GM10248 (cell line): Measurements from ENCODE around the gene PSAP.

Source experiments
- CTCF ChIA-PET: fragments of 300-600 bp; sonication (Branson Sonifier 250); formaldehyde crosslinking; extraction: SDS; loops from one replicate; lab custom pipeline; 2021; ENCODE audit warnings: antibody characterized with exemption; lab: Yijun Ruan, JAX
- POLR2A ChIA-PET: fragments of 350-650 bp; sonication (Branson Sonifier 250); formaldehyde crosslinking; extraction: SDS; loops from one replicate; lab custom pipeline; 2020; ENCODE audit warnings: antibody characterized with exemption; lab: Yijun Ruan, JAX
- DNase-seq: peaks from one replicate; pipeline ENCODE4 v3.0.0; 2012; ENCODE audit errors: extremely low spot score
- TF ChIP-seq, protein P1 (sequence below): IDR thresholded peaks from 2 replicates; pipeline ENCODE4 v1.5.1; 2012; ENCODE audit warnings: mild to moderate bottlenecking, low read depth; ENCODE audit errors: extremely low read depth, missing control alignments, control extremely low read depth

Gene PSAP

DNA sequence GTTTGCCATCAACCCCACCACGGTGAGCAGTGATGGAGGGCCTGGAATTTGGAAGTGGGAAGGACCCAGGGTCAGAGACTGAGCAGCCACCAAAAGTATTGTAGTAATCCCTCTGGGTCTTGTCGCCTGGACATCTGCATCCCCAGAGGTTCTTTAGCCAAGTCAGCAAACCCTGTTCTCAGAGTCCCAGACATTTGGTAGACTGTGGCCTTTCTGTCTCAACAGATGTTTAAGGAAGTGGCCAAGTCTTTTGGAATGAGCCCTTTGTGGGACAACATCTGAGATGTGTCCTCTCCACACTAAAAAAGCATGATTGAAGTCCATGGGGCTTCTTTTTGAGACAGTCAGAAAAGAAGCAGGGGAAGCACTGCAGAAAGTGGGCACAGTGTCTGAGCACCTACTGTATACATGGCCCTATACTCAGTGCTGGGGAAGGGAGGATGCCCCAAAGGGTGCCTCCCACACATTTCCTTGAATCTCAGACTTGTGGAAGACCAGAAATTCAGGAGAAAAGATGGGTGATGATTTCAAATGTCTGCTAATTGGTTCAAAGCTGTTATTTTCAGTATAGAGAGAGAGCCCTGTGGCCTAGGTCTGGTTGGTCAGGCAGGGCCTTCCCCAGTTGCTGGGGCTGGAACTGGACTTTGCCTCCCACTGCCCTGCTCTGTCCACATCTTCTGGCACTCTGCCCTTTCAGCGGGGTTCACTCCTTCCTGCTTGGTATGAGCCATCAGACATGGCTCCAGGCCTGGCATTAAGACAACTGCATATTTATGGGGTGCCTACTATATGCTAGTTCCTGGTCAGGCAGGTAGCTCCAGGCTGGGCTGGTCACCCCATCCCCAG, 51.2 kb downstream of the PSAP start:
- TF ChIP-seq, protein P1, sequence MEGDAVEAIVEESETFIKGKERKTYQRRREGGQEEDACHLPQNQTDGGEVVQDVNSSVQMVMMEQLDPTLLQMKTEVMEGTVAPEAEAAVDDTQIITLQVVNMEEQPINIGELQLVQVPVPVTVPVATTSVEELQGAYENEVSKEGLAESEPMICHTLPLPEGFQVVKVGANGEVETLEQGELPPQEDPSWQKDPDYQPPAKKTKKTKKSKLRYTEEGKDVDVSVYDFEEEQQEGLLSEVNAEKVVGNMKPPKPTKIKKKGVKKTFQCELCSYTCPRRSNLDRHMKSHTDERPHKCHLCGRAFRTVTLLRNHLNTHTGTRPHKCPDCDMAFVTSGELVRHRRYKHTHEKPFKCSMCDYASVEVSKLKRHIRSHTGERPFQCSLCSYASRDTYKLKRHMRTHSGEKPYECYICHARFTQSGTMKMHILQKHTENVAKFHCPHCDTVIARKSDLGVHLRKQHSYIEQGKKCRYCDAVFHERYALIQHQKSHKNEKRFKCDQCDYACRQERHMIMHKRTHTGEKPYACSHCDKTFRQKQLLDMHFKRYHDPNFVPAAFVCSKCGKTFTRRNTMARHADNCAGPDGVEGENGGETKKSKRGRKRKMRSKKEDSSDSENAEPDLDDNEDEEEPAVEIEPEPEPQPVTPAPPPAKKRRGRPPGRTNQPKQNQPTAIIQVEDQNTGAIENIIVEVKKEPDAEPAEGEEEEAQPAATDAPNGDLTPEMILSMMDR: no peak
- POLR2A ChIA-PET: no interaction called here
- DNase-seq: no peak
- CTCF ChIA-PET: interaction anchor here (2.2 to 2.9 kb wide), 2 partner anchors 13 to 26 kb away, joined by 11 to 17 read pairs; partner anchors contain the start of gene VSIR

DNA sequence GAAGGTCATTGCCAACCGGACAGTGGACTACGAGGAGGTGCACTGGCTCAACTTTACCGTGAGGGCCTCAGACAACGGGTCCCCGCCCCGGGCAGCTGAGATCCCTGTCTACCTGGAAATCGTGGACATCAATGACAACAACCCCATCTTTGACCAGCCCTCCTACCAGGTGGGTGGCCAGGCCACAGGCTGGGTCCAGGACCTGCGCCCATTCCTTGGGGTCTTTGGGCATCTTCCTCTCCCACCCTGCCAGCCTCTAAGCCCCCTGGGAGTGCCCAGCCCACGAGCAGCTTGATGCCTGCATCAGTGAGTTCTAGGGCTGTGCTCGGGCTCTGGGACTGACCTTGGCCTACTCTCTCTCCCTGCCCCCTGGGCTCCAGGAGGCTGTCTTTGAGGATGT, 51.9 kb downstream of the PSAP start:
- TF ChIP-seq, protein P1: no peak
- no peak for DNase-seq
- ChIA-PET POLR2A (no interaction called here), CTCF (interaction anchor here (1.1 kb wide), 1 partner anchor 16 kb away, joined by 3 read pairs; no protein-coding TSS in a partner anchor)

DNA sequence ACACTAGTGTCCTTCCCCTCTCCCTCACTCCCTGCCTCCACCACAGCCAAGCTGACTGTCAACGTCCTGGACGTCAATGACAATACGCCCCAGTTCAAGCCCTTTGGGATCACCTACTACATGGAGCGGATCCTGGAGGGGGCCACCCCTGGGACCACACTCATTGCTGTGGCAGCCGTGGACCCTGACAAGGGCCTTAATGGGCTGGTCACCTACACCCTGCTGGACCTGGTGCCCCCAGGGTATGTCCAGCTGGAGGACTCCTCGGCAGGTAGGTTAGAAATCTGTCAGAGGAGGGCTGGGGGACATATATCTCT, 52.8 kb downstream of the PSAP start:
- TF ChIP-seq, protein P1: no peak
- no peak for DNase-seq
- ChIA-PET POLR2A (no interaction called here), CTCF (interaction anchor here (1.1 to 4.0 kb wide), 2 partner anchors 15 kb away, joined by 3 to 17 read pairs; no protein-coding TSS in a partner anchor)

DNA sequence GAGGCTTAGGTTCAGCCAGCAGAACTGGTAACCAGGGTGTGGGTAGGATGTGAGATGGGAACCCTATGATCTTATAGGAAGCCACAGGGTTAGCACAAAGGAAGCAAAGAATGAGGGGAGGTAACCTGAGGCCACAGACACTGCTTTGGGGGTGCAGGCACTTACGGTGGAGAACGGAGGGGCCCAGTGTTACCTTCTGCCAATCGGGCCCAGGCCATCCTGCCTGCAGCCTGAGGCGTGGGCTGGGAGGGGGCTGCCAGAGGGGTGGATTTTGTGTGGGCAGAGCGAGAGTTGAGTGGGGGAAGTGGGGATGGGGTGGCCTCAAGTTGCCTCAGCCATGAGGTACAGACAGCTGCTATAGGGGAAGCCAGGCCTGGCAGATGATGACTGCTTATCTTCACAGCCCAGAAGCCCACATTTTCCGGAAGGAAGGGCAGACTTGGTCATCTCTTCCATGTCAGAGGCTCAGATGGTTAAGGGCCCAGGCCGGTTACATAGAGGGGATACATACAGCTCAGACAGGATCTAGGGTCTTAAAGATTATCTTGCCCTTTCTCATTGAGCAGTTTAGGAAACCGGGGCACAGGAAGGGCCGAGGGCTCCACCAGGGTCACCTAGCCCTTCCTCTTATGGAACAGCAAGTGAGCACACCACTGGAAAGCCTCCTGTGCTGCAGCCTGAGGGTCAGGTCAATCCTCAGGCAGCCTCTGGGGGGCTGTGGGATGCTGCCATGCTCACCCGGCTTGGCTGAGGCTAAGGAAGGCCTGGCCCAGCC, 53.3 kb downstream of the PSAP start:
- DNase-seq: no peak
- TF ChIP-seq, protein P1: no peak
- ChIA-PET CTCF (interaction anchor here (4.0 kb wide), 1 partner anchor 15 kb away, joined by 17 read pairs; no protein-coding TSS in a partner anchor), POLR2A (no interaction called here)

DNA sequence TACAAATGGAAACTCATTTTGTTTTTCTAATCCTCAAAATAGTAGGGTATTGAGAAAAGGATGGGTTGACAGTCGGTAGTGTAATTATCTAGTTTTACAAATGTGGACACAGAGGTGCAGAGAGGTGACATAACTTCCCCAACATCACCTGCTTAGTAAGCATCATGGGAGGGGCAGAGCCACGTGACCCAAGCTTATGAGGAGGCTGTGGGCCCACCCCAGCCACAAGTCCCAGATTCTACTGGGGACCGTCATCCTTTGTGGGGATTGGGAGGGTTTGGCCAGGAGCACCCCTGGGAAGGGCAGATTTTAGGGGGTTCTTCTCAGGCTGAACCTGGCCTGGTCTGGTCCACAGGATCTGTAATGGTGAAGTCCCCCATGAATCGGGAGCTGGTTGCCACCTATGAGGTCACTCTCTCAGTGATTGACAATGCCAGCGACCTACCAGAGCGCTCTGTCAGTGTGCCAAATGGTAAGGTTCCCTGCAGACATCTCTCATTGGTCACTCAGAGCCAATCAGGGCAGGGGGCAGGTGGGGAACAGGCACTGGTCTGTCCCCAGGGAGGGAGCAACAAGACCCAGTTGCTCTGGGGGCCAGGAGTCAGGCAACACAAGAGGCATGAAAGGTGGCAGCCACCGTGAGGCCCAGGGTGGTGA, 54.2 kb downstream of the PSAP start:
- DNase-seq: no peak
- TF ChIP-seq, protein P1: no peak
- POLR2A ChIA-PET: no interaction called here
- CTCF ChIA-PET: interaction anchor here (4.0 kb wide), 1 partner anchor 16 kb away, joined by 17 read pairs; no protein-coding TSS in a partner anchor

DNA sequence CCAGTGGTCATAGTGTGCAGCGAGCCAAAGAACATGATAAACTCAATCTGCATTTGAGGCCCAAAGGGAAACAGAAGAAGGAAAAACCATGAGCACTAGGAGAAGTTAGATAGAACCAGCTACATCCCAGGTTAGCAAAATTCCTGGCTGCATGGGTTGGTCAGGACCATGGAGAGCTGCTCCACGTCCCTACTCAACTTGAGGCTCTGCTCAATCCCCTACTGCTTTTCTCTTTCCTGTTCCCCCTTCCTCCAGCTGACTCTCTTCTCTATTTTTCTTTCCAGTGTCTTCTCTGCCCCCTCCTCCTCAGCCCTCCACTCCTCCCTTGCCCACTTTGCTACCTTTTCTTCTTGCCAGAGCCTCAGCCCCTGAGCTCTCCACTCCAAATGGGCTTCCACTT, 55.8 kb downstream of the PSAP start:
- CTCF ChIA-PET: interaction anchor here (0.9 to 4.0 kb wide), 4 partner anchors 18 to 101 kb away, joined by 3 to 17 read pairs (median 4); partner anchors contain the start of gene VSIR
- peak; percentile 50 for DNase-seq
- TF ChIP-seq, protein P1: no peak
- POLR2A ChIA-PET: interaction anchor here (1.2 kb wide), 1 partner anchor 56 kb away, joined by 4 read pairs; the partner anchor contains the start of gene PSAP
